GM18502 (cell line): ENCODE results near the gene SCAF1.

Experiments
- ATAC-seq: cut with Tn5 transposase; IDR thresholded peaks from one replicate; pipeline ENCODE4 v1.9.1; 2021; ENCODE audit warnings: mild to moderate bottlenecking; ENCODE audit not compliant: unreplicated experiment, poor library complexity

SCAF1 gene

DNA sequence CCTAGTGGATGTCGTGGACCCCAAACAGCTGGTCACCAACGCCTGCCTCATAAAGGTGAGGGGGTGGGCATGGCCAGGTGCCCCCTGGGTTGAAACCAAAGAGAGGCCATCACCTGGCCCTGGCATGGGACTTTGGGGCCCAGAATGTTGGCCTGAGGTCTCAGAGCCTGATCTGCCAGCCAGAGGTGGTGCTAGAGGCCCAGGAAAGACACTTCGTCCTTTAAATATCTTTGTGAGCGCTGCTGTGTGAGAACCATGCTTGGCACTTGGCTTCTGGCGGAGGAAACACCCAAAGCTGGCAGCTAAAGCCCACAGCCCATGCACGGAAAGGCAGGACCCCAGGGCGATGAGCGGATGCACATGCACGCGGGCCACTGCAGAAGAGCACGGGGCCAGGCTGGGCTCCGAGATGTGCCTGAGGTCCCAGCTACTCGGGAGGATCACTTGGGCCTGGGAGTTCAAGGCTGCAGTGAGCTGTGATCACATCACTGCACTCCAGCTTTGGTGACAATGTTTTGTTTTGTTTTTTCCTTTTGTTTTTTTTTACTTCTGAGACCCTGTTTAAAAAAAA is 43.1 kb downstream of the SCAF1 start:
- no peak for ATAC-seq

DNA sequence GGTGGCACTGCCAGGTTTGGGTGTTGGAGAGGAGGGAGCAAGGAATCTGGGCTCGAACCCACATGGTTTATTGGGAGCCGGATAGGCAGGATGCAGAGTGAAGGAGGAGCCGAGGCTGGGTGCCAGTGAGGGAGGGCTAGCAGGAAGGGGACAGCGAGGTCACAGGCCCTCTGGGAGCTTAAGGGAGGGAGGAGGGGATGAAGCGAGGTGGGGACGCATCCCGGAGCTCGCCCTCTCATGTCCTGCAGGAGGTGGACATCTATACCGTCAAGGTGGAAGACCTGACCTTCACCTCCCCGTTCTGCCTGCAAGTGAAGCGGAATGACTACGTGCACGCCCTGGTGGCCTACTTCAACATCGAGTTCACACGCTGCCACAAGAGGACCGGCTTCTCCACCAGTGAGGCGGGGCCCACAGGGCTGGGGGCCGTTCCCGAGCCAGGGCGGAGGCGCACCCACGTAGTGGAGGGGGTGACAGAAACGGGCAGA is 43.9 kb downstream of the SCAF1 start:
- no peak for ATAC-seq

DNA sequence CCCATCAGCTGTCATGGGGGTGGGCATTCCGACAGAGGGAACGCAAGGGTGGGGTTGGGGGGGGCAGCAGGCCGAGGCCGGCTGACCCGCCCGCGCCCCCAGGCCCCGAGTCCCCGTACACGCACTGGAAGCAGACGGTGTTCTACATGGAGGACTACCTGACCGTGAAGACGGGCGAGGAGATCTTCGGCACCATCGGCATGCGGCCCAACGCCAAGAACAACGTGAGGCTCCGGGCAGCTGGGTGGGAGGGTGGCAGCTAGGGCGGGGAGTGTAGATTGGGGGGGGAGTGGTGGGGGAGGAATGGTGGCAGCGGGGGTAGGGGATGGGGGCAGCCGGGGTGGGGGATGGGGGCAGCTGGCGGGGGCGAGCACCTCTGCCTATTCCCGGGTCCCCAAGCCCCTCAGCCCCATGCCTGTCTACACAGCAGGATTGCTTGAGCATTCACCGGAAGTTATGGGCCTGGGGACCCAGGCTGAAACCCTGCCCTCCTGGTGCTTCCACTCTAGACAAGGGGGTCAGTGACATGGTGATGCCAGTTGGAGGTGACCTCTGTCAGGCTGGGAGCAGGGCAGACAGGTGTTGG is 44.6 kb downstream of the SCAF1 start:
- no peak for ATAC-seq

- no peak for ATAC-seq
Measured at GRCh38 chr19:49687150-49687549, 45.1 kb downstream of the SCAF1 start.

GRCh38 chr19:49687566-49688316 is 45.7 kb downstream of the SCAF1 start:
- no peak for ATAC-seq

DNA sequence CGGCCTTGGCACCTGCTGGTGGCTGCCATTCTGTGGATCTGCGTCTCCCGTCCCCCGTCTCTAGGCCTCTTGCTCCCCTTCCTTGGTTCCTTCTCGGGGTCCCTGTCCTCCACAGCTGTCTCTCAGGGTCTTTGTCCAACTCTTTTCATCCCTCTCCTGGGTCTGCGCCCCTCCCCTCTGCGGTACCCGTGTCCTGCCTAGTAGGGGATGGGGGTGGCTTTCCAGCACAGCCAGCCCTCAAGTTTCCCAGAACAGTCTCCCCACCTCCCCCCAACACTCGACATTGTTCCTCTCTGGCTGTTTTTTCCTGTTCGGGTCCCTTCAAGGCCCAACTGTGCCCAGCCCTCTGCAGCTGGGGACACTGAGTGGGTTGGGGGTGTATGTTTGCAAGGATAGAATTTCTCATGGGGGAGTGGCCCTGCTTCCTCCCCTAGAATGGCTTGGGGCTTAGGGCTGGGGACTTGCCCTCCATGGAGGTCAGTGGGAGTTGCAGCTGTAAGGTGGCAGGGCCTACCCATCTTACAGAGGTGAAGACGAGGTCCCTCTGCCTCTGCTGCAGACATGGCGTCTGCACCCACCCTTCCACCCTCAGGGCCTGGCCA is 46.6 kb downstream of the SCAF1 start:
- no peak for ATAC-seq

- no peak for ATAC-seq
Measured at GRCh38 chr19:49689133-49690078, 47.4 kb downstream of the SCAF1 start, which contains the start of gene ADM5. ADM5 (plus strand) TSS chr19:49689594; CDS start chr19:49689838, 244 bp downstream.

DNA sequence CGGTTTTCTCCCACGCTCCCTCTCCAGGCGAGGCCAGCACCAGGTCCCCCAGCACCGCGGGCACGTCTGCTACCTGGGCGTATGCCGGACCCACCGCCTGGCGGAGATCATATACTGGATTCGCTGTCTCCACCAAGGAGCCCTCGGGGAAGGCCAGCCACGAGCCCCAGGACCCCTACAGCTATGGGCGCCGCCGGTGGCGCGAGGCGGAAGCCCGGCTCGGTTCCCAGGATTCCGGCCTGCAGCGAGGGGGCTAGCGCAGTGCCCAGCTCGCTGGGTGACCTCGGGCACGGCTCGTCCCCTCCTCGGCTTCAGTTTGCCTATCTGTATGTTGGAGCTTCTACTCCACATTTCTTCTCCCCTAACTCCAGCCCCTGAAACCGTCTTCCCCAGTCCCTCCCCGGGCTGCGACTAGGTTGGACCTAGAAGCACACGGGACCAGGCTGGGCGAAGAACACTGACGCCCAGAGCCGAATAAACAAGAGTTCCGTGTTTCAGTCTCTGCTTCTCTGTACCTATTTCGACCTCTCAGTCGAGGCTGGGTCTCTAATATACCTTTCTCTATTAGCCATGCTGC is 48.2 kb downstream of the SCAF1 start:
- no peak for ATAC-seq

DNA sequence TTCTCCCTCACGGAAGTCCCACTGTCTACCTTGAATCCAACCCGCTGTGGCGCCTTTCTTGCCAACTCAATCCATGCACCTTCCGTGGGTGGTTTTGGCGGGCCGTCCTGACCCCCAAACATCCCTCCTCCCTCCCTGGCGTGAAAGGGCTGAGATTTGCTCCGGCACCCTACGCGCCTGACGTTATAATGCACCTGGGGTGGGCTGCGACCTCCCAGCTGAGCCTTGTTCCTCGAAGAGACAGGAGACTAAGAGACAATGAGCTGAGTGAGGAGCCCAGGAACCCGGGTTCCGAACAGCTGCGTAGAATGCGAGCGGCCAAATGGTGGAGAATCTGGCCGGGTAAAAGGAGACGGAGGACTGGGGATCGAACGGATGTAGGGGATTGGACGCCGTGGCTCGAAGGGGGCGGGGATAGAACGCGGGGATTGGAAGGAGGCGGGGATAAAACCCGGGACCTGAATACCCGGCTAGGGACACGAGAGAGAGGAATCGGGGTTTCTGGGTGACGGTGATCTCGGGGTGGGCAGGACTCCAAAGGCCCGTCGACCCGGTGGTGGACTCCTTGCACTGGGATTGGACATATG is 48.7 kb downstream of the SCAF1 start, which contains the start of gene CPT1C:
TSS of gene CPT1C (plus strand) at position 461 of the 587 bp plus-strand sequence. CDS start 1,137 bp downstream, outside the sequence.
- ATAC-seq = no peak

GRCh38 chr19:49691243-49692146 is 49.5 kb downstream of the SCAF1 start:
- no peak for ATAC-seq

- ATAC-seq = no peak
Measured at GRCh38 chr19:49692147-49692506, 50.1 kb downstream of the SCAF1 start.

- ATAC-seq = no peak
Measured at GRCh38 chr19:49696115-49696514, 54.1 kb downstream of the SCAF1 start.

GRCh38 chr19:49696865-49697264 is 54.9 kb downstream of the SCAF1 start:
- no peak for ATAC-seq

- ATAC-seq = no peak
Measured at GRCh38 chr19:49699364-49699763, 57.4 kb downstream of the SCAF1 start.

DNA sequence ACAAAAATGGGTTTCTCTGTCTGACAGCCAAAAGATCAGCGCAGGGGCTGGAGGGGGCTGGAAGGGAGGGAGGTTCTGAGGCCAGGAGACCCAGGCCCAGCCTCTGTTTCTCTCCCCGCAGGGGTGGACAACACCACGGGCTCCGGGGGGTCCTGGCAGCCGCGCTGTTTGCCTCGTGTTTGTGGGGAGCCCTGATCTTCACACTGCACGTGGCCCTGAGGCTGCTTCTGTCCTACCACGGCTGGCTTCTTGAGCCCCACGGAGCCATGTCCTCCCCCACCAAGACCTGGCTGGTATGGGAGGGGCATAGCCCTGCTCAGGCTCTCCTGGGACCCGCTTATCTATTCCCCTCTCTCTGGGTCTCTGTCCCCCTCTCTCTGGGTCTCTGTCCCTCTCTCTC is 58.6 kb downstream of the SCAF1 start:
- ATAC-seq = no peak

GRCh38 chr19:49701271-49701786 is 59.3 kb downstream of the SCAF1 start:
- ATAC-seq = no peak

DNA sequence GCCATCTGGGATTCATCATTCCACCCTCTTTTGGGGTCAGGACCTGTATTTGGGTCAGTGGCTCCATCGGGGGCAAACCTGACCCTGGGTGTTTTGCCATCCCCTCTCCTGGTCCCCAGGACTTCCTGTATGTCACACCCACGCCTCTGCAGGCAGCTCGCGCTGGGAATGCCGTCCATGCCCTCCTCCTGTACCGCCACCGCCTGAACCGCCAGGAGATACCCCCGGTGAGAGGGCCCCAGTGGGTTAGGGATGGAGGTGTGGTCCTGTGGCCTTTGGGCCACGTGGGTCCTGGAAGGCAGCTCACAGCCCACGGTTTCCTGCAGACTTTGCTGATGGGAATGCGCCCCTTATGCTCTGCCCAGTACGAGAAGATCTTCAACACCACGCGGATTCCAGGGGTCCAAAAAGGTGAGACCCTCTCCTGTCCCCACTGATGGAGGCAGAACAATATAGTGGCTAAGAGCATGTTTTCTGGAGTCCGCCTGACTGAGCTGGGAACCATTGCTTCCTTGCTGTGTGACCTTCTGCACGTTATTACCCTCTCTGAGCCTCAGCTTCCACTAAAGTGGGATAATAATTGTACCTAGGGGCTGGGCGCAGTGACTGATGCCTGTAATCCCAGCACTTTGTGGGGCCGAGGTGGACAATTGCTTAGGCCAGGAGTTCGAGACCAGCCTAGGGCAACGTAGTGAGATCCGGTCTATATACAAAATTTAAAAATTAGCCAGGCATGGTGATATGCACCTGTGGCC is 63.1 kb downstream of the SCAF1 start:
- no peak for ATAC-seq
